ENCODE data around the gene BDP1. TPM values are rescaled to one million over a fixed set of nuclear protein-coding genes. Genes with fewer than 3 reads are reported as not detected.
"Not testable (repeated sequence)": the region's sequence is repeated elsewhere in the genome, so short reads cannot be mapped to it uniquely, and the experiment has no call there.

The BDP1 gene
- total and polyA plus RNA-seq, 2 experiments from 2014 or later: 16.1 to 32.7 TPM

DNA sequence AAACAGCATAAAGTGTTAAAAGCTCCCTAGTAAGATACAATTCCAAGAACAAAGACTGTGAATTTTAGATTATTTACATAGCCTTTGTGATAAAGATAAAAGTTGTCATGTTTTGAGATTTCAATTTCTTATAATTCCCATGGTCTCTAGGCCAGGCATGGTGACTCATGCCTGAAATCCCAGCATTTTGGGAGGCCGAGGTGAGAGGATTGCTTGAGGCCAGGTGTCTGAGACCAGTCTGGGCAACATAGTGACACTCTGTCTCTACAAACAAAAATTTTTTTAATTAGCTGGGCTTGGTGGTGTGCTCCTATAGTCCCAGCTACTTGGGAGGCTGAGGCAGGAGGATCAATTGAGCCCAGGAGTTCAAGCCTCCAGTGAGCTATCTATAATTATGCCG lies 48.1 kb downstream of the BDP1 start:
- WGBS (ENCODE audit: low lambda C conversion rate, missing lambda C conversion rate): 87% methylated on average over 2 of the region's 2 CpGs

DNA sequence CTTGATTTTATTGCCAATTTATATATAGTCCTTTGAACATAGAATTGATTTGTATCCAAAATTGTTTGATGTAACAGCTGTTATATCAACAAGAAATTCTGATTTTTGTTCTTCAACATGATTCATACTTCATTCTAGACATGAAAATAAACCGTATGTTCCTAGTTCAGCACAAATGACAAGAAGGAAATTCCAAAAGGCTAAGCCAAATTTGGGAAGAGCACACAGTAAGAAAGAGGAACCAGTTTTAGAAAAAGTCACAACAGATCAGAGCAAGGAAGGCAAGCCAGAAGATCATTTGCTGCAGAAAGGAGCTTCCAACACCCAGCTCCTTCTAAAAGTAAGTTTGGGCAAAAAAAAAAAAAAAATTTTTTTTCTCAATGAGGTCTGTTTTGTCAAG lies 66.7 kb downstream of the BDP1 start:
- H3K4me2 ChIP-seq: no peak overlapping the region
- no peak overlapping the region for H3K4me3 ChIP-seq
- H3K4me1 ChIP-seq (ENCODE audit: insufficient read depth): no peaks in the 10 kb centered on the region
- DNase-seq (ENCODE audit: low spot score): no peak
- 97% methylated on average over 1 of the region's 1 CpG for WGBS (ENCODE audit: low lambda C conversion rate, missing lambda C conversion rate)
- H3K36me3 ChIP-seq (replicated peaks; ENCODE audit: insufficient read depth, low read depth): peaks cover 9% of the 10 kb centered on the region
- no peaks in the 10 kb centered on the region for H3K79me2 ChIP-seq
- H3K9me3 ChIP-seq (ENCODE audit: low read depth): no peaks in the 10 kb centered on the region
- H3K27me3 ChIP-seq: no peaks in the 10 kb centered on the region
- H4K20me1 ChIP-seq (ENCODE audit: insufficient read depth, poor library complexity, severe bottlenecking): no peaks in the 10 kb centered on the region
- TF ChIP-seq EZH2 (IDR thresholded peaks at IDR 0.05; ENCODE audit: borderline replicate concordance): no peak
- H3K27ac ChIP-seq: no peak overlapping the region
- no peak overlapping the region for H2AFZ ChIP-seq
- no peaks in the 10 kb centered on the region for H3K9me2 ChIP-seq (replicated peaks; ENCODE audit: insufficient read depth)

More for the DNA sequence above, 48.1 kb downstream of the BDP1 start:
- DNase-seq (ENCODE audit: low spot score): no peak
- H3K4me2 ChIP-seq: no peak overlapping the region
- H3K9me3 ChIP-seq (ENCODE audit: low read depth): no peaks in the 10 kb centered on the region
- H3K4me3 ChIP-seq: no peak overlapping the region
- H3K4me1 ChIP-seq (ENCODE audit: insufficient read depth): no peaks in the 10 kb centered on the region
- no peaks in the 10 kb centered on the region for H3K9me2 ChIP-seq (replicated peaks; ENCODE audit: insufficient read depth)
- H3K27me3 ChIP-seq: no peaks in the 10 kb centered on the region
- H4K20me1 ChIP-seq (ENCODE audit: insufficient read depth, poor library complexity, severe bottlenecking): no peaks in the 10 kb centered on the region
- H2AFZ ChIP-seq: no peak overlapping the region
- no peaks in the 10 kb centered on the region for H3K36me3 ChIP-seq (replicated peaks; ENCODE audit: insufficient read depth, low read depth)
- no peak overlapping the region for H3K27ac ChIP-seq
- no peaks in the 10 kb centered on the region for H3K79me2 ChIP-seq
- TF ChIP-seq EZH2 (IDR thresholded peaks at IDR 0.05; ENCODE audit: borderline replicate concordance): no peak
- TF ChIP-seq EZH2phosphoT487 (IDR thresholded peaks at IDR 0.05; ENCODE audit: low read depth, severe bottlenecking, unreplicated experiment): no peak
- TF ChIP-seq, protein P1, sequence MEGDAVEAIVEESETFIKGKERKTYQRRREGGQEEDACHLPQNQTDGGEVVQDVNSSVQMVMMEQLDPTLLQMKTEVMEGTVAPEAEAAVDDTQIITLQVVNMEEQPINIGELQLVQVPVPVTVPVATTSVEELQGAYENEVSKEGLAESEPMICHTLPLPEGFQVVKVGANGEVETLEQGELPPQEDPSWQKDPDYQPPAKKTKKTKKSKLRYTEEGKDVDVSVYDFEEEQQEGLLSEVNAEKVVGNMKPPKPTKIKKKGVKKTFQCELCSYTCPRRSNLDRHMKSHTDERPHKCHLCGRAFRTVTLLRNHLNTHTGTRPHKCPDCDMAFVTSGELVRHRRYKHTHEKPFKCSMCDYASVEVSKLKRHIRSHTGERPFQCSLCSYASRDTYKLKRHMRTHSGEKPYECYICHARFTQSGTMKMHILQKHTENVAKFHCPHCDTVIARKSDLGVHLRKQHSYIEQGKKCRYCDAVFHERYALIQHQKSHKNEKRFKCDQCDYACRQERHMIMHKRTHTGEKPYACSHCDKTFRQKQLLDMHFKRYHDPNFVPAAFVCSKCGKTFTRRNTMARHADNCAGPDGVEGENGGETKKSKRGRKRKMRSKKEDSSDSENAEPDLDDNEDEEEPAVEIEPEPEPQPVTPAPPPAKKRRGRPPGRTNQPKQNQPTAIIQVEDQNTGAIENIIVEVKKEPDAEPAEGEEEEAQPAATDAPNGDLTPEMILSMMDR (IDR thresholded peaks at IDR 0.05; ENCODE audit: poor library complexity): no peak

DNA sequence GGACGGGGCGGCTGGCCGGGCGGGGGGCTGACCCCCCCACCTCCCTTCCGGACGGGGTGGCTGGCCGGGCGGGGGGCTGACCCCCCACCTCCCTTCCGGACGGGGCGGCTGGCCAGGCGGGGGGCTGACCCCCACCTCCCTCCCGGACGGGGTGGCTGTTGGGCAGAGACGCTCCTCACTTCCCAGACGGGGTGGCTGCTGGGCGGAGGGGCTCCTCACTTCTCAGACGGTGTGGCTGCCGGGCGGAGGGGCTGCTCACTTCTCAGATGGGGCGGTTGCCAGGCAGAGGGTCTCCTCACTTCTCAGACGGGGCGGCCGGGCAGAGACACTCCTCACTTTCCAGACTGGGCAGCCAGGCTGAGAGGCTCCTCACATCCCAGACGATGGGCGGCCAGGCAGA lies 70.2 kb downstream of the BDP1 start:
- not testable (repeated sequence) for H3K36me3 ChIP-seq (replicated peaks; ENCODE audit: insufficient read depth, low read depth); H3K9me2 ChIP-seq (replicated peaks; ENCODE audit: insufficient read depth); H3K79me2 ChIP-seq; H3K4me2 ChIP-seq; H3K27me3 ChIP-seq; H3K27ac ChIP-seq; H3K4me3 ChIP-seq; DNase-seq (ENCODE audit: low spot score); H3K9me3 ChIP-seq (ENCODE audit: low read depth); H4K20me1 ChIP-seq (ENCODE audit: insufficient read depth, poor library complexity, severe bottlenecking); H2AFZ ChIP-seq; H3K4me1 ChIP-seq (ENCODE audit: insufficient read depth)
- WGBS (ENCODE audit: low lambda C conversion rate, missing lambda C conversion rate): 98% methylated on average over 8 of the region's 26 CpGs

DNA sequence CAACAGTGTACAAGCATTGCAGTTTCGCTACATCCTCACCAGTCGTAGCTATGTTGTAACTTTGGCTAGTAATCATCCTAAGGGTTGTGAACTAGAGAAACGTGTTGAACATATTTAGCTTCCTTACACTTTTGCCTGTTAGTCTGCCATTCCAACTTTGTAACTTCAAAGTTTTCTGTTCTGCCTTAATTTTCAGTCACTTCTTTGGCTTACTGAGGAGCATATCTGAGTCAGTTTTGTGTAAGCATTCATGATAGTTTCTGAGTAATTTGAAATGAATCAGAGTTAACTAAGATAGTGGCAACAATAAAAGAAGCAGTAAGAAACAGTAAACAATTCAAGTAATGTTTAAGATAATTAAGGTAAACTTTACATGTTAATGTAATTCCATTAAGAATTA lies 72.8 kb downstream of the BDP1 start:
- WGBS (ENCODE audit: low lambda C conversion rate, missing lambda C conversion rate): 88% methylated on average over 3 of the region's 3 CpGs
- no peaks in the 10 kb centered on the region for H3K27me3 ChIP-seq
- H3K9me3 ChIP-seq (ENCODE audit: low read depth): no peaks in the 10 kb centered on the region
- no peak overlapping the region for H2AFZ ChIP-seq
- no peak overlapping the region for H3K27ac ChIP-seq
- H3K9me2 ChIP-seq (replicated peaks; ENCODE audit: insufficient read depth): no peaks in the 10 kb centered on the region
- TF ChIP-seq EZH2phosphoT487 (IDR thresholded peaks at IDR 0.05; ENCODE audit: low read depth, severe bottlenecking, unreplicated experiment) (no peak), EZH2 (IDR thresholded peaks at IDR 0.05; ENCODE audit: borderline replicate concordance) (no peak)
- TF ChIP-seq, protein P1 (IDR thresholded peaks at IDR 0.05; ENCODE audit: poor library complexity): no peak
- H3K36me3 ChIP-seq (replicated peaks; ENCODE audit: insufficient read depth, low read depth): no peaks in the 10 kb centered on the region
- H3K79me2 ChIP-seq: no peaks in the 10 kb centered on the region
- no peak overlapping the region for H3K4me2 ChIP-seq
- H3K4me1 ChIP-seq (ENCODE audit: insufficient read depth): no peaks in the 10 kb centered on the region
- H3K4me3 ChIP-seq: no peak overlapping the region
- no peaks in the 10 kb centered on the region for H4K20me1 ChIP-seq (ENCODE audit: insufficient read depth, poor library complexity, severe bottlenecking)
- DNase-seq (ENCODE audit: low spot score): no peak
